Activated CD8-positive, alpha-beta T cell treated with anti-CD3 and anti-CD28 coated beads, Interleukin-2, amount 10 ng/mL, durations not matched to agents 7 days and 5 days (primary cell): Measurements from ENCODE around the gene ZNF134. TPM values are rescaled to one million over a fixed set of nuclear protein-coding genes. Genes with fewer than 3 reads are reported as not detected.
A peak's percentile ranks its signal among the peaks of the same experiment; 100 is the strongest.

ENCODE experiments used
- ATAC-seq: fragments of 150-1000 bp; cut with Tn5 transposase; one replicate; pipeline ENCODE4 v1.10.0; 2021; ENCODE audit warnings: moderate library complexity
- CTCF ChIA-PET: fragments of 350-600 bp; sonication (Branson Sonifier 250); formaldehyde crosslinking; loops from one replicate; lab custom pipeline; 2021; ENCODE audit warnings: antibody characterized with exemption; lab: Charles Lee
- POLR2A ChIA-PET: fragments of 350-600 bp; sonication (Branson Sonifier 250); formaldehyde crosslinking; loops from one replicate; lab custom pipeline; 2021; ENCODE audit warnings: antibody characterized with exemption; lab: Charles Lee
- DNase-seq: peaks from one replicate; pipeline ENCODE4 v3.0.0-alpha.2; 2020
- H3K27ac Mint-ChIP-seq: one replicate; pipeline ENCODE4 v1.8.0; 2021; ENCODE audit warnings: mild to moderate bottlenecking, mixed read lengths
- H3K27me3 Mint-ChIP-seq: one replicate; pipeline ENCODE4 v1.8.0; 2021; ENCODE audit warnings: low read depth, mixed read lengths
- H3K36me3 Mint-ChIP-seq: one replicate; pipeline ENCODE4 v1.8.0; 2021; ENCODE audit warnings: low read depth, mixed read lengths
- H3K4me1 Mint-ChIP-seq: one replicate; pipeline ENCODE4 v1.8.0; 2021; ENCODE audit warnings: low read depth, mixed read lengths
- H3K4me3 Mint-ChIP-seq: one replicate; pipeline ENCODE4 v1.8.0; 2021; ENCODE audit warnings: mild to moderate bottlenecking, mixed read lengths
- H3K9me3 Mint-ChIP-seq: one replicate; pipeline ENCODE4 v1.8.0; 2022; ENCODE audit warnings: mixed read lengths; ENCODE audit not compliant: insufficient read depth
- total RNA-seq, 2 experiments: library from RNA; stranded (reverse); gene quantifications; one replicate each; pipeline ENCODE4 v1.2.3, GENCODE V29; 2021

Gene ZNF134
- total RNA-seq: 10 to 100 TPM; 17.1 to 17.8 TPM

- POLR2A ChIA-PET: interaction anchor here (0.6 to 1.5 kb wide), 4 partner anchors 19 to 882 kb away, joined by 3 to 12 read pairs (median 4); partner anchors contain the start of genes ZNF211, ZNF551 and ZNF776
- Mint-ChIP-seq H3K9me3 (peaks cover 43% of the 10 kb centered on the region), H3K27ac (peak within 1 kb of the TSS; percentile 88), H3K4me1 (peaks cover 20% of the 10 kb centered on the region), H3K36me3 (peaks cover 61% of the 10 kb centered on the region), H3K27me3 (no peaks in the 10 kb centered on the region), H3K4me3 (peak within 1 kb of the TSS; percentile 90)
- peak; percentile 100 for ATAC-seq
- CTCF ChIA-PET: no interaction called here
- DNase-seq: peak; percentile 95
Observed at GRCh38 chr19:57613941-57614743, at the start of gene ZNF134. Gene ZNF134 (plus strand): TSS chr19:57614242. CDS start chr19:57619469, 5,227 bp downstream.

DNA sequence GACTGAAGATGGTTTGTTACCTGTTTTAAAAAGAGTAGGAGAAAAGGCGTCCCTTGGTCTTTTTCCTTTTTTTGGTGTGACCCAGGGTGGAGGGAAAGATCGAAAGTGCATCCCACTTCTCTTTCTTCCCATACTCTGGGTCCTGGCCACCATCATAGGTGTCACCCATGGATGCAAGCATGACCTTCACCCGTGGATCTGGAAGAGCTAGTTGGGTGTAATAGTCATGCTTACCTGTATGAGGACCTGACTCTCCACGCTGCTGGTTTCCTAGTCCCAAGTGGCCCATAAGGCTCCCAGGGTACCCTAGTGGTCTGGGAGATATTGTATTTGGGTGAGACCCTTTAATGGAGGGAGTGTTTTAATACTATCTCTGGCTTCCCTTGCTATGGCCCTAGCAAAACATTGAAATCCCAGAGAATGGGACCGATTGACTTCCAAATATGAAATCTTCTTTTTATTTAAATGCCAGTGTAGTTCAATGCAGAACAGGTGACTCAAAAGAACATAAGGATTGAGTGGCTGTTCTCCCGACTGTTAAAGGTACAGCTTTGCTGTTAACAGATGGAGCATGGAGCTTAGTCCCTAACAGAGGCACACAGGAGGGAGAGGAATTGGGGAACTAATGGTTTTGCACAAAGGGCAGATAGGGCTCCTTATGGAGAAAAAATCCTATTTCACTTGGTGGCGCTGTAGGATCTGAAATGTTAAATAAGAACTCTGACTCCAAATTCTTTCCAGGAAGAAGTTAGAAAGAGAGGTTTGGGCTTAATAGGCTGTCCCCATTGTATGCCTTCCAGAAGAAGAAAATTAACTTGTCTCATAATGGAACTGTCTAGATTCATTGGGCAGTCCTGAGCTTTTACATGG lies 47.4 kb upstream of the ZNF134 start:
- no peaks in the 10 kb centered on the region for H3K27me3 Mint-ChIP-seq
- DNase-seq (no peak), ATAC-seq (no peak)
- H3K9me3 Mint-ChIP-seq: peaks cover 53% of the 10 kb centered on the region
- no peaks in the 10 kb centered on the region for H3K4me1 Mint-ChIP-seq
- H3K27ac Mint-ChIP-seq: no peak overlapping the region
- ChIA-PET POLR2A (no interaction called here), CTCF (no interaction called here)
- H3K36me3 Mint-ChIP-seq: peaks cover 24% of the 10 kb centered on the region
- no peak overlapping the region for H3K4me3 Mint-ChIP-seq

DNA sequence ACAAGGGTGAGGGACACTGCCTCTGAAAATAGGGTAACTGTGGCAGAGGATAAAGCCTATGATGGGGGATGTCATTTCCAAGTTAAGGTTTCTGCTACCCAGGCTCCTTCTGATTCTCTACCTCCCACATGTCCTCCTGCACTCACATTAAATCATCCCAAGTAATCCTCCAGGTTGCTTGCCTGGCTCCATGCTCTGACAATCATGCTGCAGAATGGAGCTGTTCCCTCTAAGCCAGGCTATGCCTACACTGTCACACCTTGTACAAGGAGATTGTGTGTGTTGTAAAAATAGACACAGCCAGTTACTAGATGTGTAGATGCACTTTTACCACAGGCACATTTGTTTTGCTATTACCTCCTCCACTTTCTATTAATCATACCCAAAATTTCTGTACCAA lies 43.3 kb upstream of the ZNF134 start:
- no peak overlapping the region for H3K4me3 Mint-ChIP-seq
- ATAC-seq: no peak
- no peak for DNase-seq
- H3K27ac Mint-ChIP-seq: no peak overlapping the region
- peaks cover 56% of the 10 kb centered on the region for H3K9me3 Mint-ChIP-seq
- no peaks in the 10 kb centered on the region for H3K4me1 Mint-ChIP-seq
- ChIA-PET CTCF (no interaction called here), POLR2A (no interaction called here)
- H3K27me3 Mint-ChIP-seq: no peaks in the 10 kb centered on the region
- peaks cover 57% of the 10 kb centered on the region for H3K36me3 Mint-ChIP-seq

DNA sequence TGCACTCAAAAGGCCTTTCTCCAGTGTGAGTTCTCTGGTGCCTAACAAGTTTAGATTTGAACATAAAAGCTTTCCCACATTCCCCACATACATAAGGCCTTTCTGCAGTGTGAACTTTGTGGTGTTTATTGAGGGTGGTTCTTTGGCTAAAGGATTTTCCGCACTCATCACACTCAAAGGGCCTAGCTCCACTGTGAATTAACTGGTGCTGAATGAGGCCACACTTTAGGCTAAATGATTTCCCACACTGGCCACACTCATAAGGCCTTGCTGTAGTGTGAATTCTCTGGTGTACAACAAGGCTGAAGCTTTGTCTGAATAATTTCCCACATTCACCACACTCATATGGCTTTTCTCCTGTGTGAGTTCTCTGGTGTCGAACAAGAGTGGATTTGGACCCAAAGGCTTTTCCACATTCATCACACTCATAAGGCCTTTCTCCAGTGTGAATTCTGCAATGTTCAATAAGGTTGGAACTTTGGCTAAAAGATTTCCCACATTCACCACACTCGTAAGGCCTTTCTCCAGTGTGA lies 41.6 kb upstream of the ZNF134 start:
- peaks cover 69% of the 10 kb centered on the region for H3K36me3 Mint-ChIP-seq
- ChIA-PET CTCF (no interaction called here), POLR2A (no interaction called here)
- peaks cover 41% of the 10 kb centered on the region for H3K9me3 Mint-ChIP-seq
- no peak overlapping the region for H3K4me3 Mint-ChIP-seq
- peaks cover 3% of the 10 kb centered on the region for H3K4me1 Mint-ChIP-seq
- H3K27ac Mint-ChIP-seq: no peak overlapping the region
- no peak for ATAC-seq
- no peak for DNase-seq
- no peaks in the 10 kb centered on the region for H3K27me3 Mint-ChIP-seq

GRCh38 chr19:57576661-57577060 lies 37.4 kb upstream of the ZNF134 start:
- H3K9me3 Mint-ChIP-seq: peaks cover 50% of the 10 kb centered on the region
- no peaks in the 10 kb centered on the region for H3K27me3 Mint-ChIP-seq
- CTCF ChIA-PET: interaction anchor here (0.6 kb wide), 1 partner anchor 80 kb away, joined by 3 read pairs; no protein-coding TSS in a partner anchor
- POLR2A ChIA-PET: no interaction called here
- H3K4me1 Mint-ChIP-seq: peaks cover 16% of the 10 kb centered on the region
- H3K36me3 Mint-ChIP-seq: peaks cover 83% of the 10 kb centered on the region
- ATAC-seq: no peak
- no peak for DNase-seq
- no peak overlapping the region for H3K27ac Mint-ChIP-seq
- no peak overlapping the region for H3K4me3 Mint-ChIP-seq

DNA sequence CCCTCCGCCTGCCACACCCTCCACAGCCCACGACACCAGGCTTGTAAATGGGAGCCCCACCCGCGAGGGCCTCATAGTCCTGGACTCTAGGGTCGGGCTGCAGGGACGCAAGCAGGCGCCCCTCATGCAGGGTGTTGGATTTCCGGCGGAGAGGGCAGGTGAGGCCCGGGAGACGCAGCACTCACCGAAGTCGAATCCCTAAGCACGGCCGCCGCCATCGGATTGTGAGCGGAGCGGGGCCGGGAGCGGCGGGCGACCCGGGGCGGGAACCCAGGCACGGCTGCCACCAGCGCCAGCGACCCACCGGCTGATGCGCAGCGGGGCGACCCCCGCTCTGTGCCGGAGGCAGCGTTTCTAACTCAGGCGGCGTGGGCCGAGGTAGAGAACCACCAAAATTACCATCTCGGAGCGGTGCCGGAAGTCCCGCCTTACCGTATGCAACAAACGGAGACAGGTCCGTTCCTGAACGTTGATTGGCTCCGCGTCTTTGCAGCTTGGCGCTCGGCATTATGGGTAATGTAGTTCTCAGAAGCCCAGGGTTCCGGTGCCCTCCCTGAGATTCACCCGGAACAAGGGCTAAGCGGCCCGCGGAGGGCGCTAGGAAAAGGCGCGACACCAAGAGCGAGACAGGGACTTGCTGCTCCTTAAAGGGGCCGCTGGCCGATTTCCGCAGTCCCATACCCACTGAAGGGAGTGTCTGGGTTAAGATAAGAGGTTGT lies 35.4 kb upstream of the ZNF134 start, which contains the start of gene ZNF416:
ZNF416 (minus strand) TSS at position 425 of the 719 bp plus-strand sequence; CDS start at position 218, 207 bp downstream.
- Mint-ChIP-seq H3K4me3 (peak within 1 kb of the TSS; percentile 82), H3K36me3 (peaks cover 77% of the 10 kb centered on the region), H3K27ac (peak within 1 kb of the TSS; percentile 83), H3K27me3 (no peaks in the 10 kb centered on the region), H3K9me3 (peaks cover 44% of the 10 kb centered on the region), H3K4me1 (peaks cover 19% of the 10 kb centered on the region)
- peak; percentile 98 for DNase-seq
- CTCF ChIA-PET: interaction anchor here (1.3 kb wide), 1 partner anchor 103 kb away, joined by 3 read pairs; the partner anchor contains the start of gene ZNF551
- POLR2A ChIA-PET: interaction anchor here (0.6 to 1.5 kb wide), 3 partner anchors 18 to 103 kb away, joined by 3 to 4 read pairs (median 3); partner anchors contain the start of gene ZNF551
- ATAC-seq: peak; percentile 92

DNA sequence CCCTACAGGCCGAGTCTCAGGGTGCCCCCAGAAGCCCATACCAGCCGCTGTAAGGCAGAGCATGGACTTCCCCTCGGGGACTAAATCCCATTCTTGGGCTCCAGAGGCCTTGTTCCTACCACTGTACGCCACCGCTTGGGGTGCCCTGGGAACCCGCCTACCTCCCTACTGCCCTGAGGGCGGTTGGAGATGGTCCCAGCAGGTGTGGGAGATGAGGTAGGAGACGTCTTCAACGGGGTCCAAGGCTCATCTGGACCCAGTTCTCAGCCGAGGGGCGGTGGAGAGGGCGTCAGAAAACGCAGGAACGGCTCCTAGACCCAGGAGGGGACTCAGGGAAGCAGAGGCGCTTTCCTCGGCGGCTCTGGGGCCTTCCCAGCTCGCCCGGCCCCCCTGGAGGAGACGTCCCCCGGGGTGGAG lies 30.9 kb upstream of the ZNF134 start:
- peaks cover 28% of the 10 kb centered on the region for H3K4me1 Mint-ChIP-seq
- no peak overlapping the region for H3K4me3 Mint-ChIP-seq
- H3K36me3 Mint-ChIP-seq: peaks cover 75% of the 10 kb centered on the region
- peaks cover 45% of the 10 kb centered on the region for H3K9me3 Mint-ChIP-seq
- DNase-seq (no peak), ATAC-seq (no peak)
- no peaks in the 10 kb centered on the region for H3K27me3 Mint-ChIP-seq
- peak overlapping the region; percentile 90 for H3K27ac Mint-ChIP-seq
- CTCF ChIA-PET: no interaction called here
- POLR2A ChIA-PET: interaction anchor here (0.6 kb wide), 1 partner anchor 98 kb away, joined by 3 read pairs; no protein-coding TSS in a partner anchor

DNA sequence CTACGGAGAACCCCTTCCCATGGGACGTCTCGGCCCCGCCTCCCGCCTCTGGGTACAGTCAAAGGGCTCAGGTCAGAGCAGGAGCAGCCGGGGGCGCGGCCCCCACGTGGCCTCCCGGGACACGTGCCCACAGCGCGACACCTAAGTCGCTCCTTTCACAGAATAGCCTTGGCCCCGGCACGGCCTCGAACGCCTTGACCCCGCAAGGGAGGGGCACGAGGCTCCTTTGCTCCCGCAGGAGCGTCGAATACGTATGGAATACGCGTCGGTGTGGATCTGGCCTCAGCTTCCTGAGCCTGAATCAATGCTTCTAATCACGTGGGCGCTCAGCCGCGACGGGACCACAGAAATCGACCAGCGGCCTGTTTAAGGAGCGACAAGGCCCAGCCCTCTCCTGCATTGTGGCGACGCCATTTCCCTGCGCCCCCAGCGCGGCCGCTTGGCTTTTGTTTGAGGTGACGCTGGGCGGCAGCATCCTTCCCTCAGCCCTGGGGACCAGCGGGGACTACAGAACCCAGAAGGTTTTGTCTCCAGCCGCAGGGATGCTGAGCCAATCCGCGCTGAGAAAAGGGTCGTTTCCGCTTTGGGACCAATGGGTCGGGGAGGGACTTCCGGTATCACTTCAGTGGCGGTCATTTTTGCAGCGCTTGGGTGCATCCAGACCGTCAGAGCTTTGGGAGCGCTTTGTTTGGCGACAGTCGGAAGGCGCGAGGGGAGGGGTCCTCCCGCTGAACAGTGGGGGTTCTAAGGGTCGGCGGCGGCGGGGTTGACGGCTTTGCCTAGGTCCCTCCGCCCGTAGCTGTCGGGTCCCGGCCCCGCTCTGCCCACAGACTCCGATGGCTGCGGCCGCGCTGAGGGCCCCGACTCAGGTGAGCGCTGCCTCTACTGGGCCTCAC lies 30.3 kb upstream of the ZNF134 start, which contains the start of gene ZIK1:
ZIK1 (plus strand) TSS at position 625 of the 896 bp plus-strand sequence; CDS start at position 837, 212 bp downstream.
- POLR2A ChIA-PET: interaction anchor here (0.6 kb wide), 1 partner anchor 98 kb away, joined by 3 read pairs; no protein-coding TSS in a partner anchor
- DNase-seq (peak; percentile 95), ATAC-seq (peak; percentile 92)
- CTCF ChIA-PET: no interaction called here
- Mint-ChIP-seq H3K9me3 (peaks cover 48% of the 10 kb centered on the region), H3K4me1 (peaks cover 26% of the 10 kb centered on the region), H3K27ac (peak within 1 kb of the TSS; percentile 90), H3K36me3 (peaks cover 79% of the 10 kb centered on the region), H3K27me3 (no peaks in the 10 kb centered on the region), H3K4me3 (peak within 1 kb of the TSS; percentile 89)

DNA sequence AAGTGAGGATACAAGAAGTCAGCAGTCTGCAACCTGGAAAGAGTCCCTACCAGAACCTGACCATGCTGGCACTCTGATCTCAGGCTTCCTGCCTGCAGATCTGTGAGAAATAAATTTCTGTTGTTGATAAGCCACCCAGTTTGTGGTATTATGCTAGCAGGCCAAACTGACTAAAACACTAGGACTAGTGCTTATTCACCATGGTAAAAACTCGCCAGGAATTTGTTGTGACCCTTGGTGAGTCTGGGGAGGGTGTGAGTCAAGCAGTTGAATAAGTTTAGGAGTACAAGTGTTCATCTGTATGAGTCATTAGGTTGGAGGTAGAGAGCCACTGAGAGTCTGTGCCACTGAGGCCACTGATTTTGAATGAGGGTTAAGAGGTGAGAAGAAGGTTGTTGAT lies 26.5 kb upstream of the ZNF134 start:
- Mint-ChIP-seq H3K36me3 (peaks cover 91% of the 10 kb centered on the region), H3K9me3 (peaks cover 53% of the 10 kb centered on the region), H3K4me3 (no peak overlapping the region), H3K27me3 (no peaks in the 10 kb centered on the region), H3K27ac (no peak overlapping the region), H3K4me1 (peaks cover 21% of the 10 kb centered on the region)
- ATAC-seq: no peak
- CTCF ChIA-PET: no interaction called here
- no peak for DNase-seq
- POLR2A ChIA-PET: no interaction called here

DNA sequence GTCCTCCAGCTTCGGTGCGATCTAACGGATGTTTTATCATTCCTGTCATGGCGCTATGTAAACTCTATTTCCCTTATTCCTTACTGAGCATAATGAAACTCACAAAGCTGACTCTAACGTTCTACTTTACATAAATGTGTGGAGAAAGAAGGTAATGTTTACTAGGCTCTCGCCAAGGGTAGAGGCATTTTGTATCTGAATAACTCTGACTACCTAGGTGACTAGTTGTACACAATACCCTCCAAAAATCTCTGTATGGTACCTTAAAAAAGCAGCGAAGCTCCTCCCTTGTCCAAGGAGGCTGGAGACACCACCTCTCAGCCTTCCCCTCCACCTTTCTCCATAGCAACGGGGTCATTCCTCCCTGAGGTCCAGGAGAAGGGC lies 14.7 kb upstream of the ZNF134 start:
- POLR2A ChIA-PET: interaction anchor here (0.9 kb wide), 1 partner anchor 208 kb away, joined by 4 read pairs; no protein-coding TSS in a partner anchor
- Mint-ChIP-seq H3K36me3 (peaks cover 42% of the 10 kb centered on the region), H3K27me3 (no peaks in the 10 kb centered on the region), H3K4me1 (peaks cover 9% of the 10 kb centered on the region), H3K27ac (peak overlapping the region; percentile 81), H3K4me3 (peak overlapping the region; percentile 85), H3K9me3 (peaks cover 35% of the 10 kb centered on the region)
- no peak for DNase-seq
- no peak for ATAC-seq
- CTCF ChIA-PET: interaction anchor here (1.1 kb wide), 1 partner anchor 66 kb away, joined by 3 read pairs; no protein-coding TSS in a partner anchor
